ENCODE results near the gene FOXRED1. TPM values are rescaled to one million over a fixed set of nuclear protein-coding genes. Genes with fewer than 3 reads are reported as not detected.

The FOXRED1 gene
- total and polyA plus RNA-seq, 9 of the 15 experiments (the other 6 are each of a cell fraction or from before 2014, with no cell fraction given) = 14.1 to 94.4 (median 53.1) TPM

DNA sequence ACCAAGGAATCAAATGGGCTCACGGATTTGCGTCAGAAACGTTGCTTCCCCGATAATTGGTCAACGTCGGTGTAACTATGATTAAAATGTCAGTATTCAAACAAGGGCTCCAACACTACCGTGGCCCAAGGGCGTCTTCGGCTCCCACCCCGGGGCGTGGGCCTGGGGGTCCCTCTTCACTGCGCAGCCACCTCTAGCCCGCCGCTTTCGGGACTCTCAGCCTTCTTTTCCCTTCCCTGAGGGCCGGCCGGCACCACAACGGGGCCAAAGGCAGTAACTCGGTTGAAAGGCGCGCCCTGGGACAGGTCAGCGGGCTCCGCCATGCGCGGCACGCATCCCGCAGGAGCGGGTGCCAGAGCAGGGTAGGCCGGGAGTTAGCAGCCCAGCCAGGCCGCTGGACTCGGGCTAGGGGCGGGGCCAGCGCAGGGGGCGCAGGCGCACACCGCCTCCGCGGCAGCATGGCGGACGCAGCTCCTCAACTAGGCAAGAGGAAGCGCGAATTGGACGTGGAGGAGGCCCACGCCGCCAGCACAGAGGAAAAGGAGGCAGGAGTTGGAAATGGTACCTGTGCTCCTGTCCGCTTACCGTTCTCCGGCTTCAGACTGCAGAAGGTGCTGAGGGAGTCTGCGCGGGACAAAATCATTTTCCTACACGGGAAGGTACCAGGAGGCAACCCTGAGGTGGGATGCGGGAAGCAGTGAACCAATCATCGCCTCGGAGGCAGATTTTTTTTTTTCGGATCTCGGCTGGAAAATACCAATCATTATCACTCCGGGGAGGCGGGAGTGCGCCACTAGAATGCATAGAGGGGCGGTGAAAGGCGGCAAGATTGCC is 34.9 kb downstream of the FOXRED1 start, which contains the start of gene DCPS (continued):
- TF ChIP-seq, protein P1, sequence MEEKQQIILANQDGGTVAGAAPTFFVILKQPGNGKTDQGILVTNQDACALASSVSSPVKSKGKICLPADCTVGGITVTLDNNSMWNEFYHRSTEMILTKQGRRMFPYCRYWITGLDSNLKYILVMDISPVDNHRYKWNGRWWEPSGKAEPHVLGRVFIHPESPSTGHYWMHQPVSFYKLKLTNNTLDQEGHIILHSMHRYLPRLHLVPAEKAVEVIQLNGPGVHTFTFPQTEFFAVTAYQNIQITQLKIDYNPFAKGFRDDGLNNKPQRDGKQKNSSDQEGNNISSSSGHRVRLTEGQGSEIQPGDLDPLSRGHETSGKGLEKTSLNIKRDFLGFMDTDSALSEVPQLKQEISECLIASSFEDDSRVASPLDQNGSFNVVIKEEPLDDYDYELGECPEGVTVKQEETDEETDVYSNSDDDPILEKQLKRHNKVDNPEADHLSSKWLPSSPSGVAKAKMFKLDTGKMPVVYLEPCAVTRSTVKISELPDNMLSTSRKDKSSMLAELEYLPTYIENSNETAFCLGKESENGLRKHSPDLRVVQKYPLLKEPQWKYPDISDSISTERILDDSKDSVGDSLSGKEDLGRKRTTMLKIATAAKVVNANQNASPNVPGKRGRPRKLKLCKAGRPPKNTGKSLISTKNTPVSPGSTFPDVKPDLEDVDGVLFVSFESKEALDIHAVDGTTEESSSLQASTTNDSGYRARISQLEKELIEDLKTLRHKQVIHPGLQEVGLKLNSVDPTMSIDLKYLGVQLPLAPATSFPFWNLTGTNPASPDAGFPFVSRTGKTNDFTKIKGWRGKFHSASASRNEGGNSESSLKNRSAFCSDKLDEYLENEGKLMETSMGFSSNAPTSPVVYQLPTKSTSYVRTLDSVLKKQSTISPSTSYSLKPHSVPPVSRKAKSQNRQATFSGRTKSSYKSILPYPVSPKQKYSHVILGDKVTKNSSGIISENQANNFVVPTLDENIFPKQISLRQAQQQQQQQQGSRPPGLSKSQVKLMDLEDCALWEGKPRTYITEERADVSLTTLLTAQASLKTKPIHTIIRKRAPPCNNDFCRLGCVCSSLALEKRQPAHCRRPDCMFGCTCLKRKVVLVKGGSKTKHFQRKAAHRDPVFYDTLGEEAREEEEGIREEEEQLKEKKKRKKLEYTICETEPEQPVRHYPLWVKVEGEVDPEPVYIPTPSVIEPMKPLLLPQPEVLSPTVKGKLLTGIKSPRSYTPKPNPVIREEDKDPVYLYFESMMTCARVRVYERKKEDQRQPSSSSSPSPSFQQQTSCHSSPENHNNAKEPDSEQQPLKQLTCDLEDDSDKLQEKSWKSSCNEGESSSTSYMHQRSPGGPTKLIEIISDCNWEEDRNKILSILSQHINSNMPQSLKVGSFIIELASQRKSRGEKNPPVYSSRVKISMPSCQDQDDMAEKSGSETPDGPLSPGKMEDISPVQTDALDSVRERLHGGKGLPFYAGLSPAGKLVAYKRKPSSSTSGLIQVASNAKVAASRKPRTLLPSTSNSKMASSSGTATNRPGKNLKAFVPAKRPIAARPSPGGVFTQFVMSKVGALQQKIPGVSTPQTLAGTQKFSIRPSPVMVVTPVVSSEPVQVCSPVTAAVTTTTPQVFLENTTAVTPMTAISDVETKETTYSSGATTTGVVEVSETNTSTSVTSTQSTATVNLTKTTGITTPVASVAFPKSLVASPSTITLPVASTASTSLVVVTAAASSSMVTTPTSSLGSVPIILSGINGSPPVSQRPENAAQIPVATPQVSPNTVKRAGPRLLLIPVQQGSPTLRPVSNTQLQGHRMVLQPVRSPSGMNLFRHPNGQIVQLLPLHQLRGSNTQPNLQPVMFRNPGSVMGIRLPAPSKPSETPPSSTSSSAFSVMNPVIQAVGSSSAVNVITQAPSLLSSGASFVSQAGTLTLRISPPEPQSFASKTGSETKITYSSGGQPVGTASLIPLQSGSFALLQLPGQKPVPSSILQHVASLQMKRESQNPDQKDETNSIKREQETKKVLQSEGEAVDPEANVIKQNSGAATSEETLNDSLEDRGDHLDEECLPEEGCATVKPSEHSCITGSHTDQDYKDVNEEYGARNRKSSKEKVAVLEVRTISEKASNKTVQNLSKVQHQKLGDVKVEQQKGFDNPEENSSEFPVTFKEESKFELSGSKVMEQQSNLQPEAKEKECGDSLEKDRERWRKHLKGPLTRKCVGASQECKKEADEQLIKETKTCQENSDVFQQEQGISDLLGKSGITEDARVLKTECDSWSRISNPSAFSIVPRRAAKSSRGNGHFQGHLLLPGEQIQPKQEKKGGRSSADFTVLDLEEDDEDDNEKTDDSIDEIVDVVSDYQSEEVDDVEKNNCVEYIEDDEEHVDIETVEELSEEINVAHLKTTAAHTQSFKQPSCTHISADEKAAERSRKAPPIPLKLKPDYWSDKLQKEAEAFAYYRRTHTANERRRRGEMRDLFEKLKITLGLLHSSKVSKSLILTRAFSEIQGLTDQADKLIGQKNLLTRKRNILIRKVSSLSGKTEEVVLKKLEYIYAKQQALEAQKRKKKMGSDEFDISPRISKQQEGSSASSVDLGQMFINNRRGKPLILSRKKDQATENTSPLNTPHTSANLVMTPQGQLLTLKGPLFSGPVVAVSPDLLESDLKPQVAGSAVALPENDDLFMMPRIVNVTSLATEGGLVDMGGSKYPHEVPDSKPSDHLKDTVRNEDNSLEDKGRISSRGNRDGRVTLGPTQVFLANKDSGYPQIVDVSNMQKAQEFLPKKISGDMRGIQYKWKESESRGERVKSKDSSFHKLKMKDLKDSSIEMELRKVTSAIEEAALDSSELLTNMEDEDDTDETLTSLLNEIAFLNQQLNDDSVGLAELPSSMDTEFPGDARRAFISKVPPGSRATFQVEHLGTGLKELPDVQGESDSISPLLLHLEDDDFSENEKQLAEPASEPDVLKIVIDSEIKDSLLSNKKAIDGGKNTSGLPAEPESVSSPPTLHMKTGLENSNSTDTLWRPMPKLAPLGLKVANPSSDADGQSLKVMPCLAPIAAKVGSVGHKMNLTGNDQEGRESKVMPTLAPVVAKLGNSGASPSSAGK (IDR thresholded peaks at IDR 0.05) = peak; percentile 96
- TF ChIP-seq, protein P2, sequence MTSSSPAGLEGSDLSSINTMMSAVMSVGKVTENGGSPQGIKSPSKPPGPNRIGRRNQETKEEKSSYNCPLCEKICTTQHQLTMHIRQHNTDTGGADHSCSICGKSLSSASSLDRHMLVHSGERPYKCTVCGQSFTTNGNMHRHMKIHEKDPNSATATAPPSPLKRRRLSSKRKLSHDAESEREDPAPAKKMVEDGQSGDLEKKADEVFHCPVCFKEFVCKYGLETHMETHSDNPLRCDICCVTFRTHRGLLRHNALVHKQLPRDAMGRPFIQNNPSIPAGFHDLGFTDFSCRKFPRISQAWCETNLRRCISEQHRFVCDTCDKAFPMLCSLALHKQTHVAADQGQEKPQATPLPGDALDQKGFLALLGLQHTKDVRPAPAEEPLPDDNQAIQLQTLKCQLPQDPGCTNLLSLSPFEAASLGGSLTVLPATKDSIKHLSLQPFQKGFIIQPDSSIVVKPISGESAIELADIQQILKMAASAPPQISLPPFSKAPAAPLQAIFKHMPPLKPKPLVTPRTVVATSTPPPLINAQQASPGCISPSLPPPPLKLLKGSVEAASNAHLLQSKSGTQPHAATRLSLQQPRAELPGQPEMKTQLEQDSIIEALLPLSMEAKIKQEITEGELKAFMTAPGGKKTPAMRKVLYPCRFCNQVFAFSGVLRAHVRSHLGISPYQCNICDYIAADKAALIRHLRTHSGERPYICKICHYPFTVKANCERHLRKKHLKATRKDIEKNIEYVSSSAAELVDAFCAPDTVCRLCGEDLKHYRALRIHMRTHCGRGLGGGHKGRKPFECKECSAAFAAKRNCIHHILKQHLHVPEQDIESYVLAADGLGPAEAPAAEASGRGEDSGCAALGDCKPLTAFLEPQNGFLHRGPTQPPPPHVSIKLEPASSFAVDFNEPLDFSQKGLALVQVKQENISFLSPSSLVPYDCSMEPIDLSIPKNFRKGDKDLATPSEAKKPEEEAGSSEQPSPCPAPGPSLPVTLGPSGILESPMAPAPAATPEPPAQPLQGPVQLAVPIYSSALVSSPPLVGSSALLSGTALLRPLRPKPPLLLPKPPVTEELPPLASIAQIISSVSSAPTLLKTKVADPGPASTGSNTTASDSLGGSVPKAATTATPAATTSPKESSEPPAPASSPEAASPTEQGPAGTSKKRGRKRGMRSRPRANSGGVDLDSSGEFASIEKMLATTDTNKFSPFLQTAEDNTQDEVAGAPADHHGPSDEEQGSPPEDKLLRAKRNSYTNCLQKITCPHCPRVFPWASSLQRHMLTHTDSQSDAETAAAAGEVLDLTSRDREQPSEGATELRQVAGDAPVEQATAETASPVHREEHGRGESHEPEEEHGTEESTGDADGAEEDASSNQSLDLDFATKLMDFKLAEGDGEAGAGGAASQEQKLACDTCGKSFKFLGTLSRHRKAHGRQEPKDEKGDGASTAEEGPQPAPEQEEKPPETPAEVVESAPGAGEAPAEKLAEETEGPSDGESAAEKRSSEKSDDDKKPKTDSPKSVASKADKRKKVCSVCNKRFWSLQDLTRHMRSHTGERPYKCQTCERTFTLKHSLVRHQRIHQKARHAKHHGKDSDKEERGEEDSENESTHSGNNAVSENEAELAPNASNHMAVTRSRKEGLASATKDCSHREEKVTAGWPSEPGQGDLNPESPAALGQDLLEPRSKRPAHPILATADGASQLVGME (CRISPR knock-in tag; IDR thresholded peaks at IDR 0.05) = peak; percentile 31; the same call in 1 of the 2 replicates
- TF ChIP-seq L3MBTL2 (IDR thresholded peaks at IDR 0.05) (peak; percentile 93), TCF3 (CRISPR knock-in tag; IDR thresholded peaks at IDR 0.05) (peak; percentile 50), ZNF133 (CRISPR knock-in tag; IDR thresholded peaks at IDR 0.05) (no peak), ILK (tag; IDR thresholded peaks at IDR 0.05; ENCODE audit: borderline replicate concordance, low read depth) (no peak)
- TF ChIP-seq, protein P3, sequence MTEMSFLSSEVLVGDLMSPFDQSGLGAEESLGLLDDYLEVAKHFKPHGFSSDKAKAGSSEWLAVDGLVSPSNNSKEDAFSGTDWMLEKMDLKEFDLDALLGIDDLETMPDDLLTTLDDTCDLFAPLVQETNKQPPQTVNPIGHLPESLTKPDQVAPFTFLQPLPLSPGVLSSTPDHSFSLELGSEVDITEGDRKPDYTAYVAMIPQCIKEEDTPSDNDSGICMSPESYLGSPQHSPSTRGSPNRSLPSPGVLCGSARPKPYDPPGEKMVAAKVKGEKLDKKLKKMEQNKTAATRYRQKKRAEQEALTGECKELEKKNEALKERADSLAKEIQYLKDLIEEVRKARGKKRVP (CRISPR knock-in tag; IDR thresholded peaks at IDR 0.05) = 0 out of 2 replicates have a peak, but pooled peaks have one; percentile 1

All from K562 (cell line).